ENCODE results near the gene TCF4. TPM values are rescaled to one million over a fixed set of nuclear protein-coding genes. Genes with fewer than 3 reads are reported as not detected.

The TCF4 gene
- total and polyA plus RNA-seq, 2 donors (not counting 3 experiments of a cell fraction or from before 2014, with no cell fraction given), result 183 to 390 TPM

- peaks cover 7% of the 10 kb centered on the region for H4K20me1 ChIP-seq (replicated peaks; ENCODE audit: control insufficient read depth, extremely low read depth, insufficient read depth, low read length)
- H3K9ac ChIP-seq (replicated peaks; ENCODE audit: extremely low read depth, insufficient read depth, low read length), result no peak overlapping the region
- no peaks in the 10 kb centered on the region for H3K9me3 ChIP-seq (replicated peaks; ENCODE audit: control insufficient read depth, insufficient read depth, low read length)
- no peak for TF ChIP-seq FOS (IDR thresholded peaks at IDR 0.05; ENCODE audit: borderline replicate concordance, insufficient read depth, low read length)
- no peak for TF ChIP-seq JUN (IDR thresholded peaks at IDR 0.05; ENCODE audit: borderline replicate concordance, insufficient read depth, insufficient read length, low read depth)
- TF ChIP-seq POLR2A (IDR thresholded peaks at IDR 0.05; ENCODE audit: low read depth, low read length), result no peak
- TF ChIP-seq MYC (IDR thresholded peaks at IDR 0.05; ENCODE audit: low read depth, low read length), result no peak
- no peak for TF ChIP-seq CTCF (IDR thresholded peaks at IDR 0.05; ENCODE audit: extremely low read depth in 1 of 2, insufficient read depth in 1 of 2, low read depth in 1 of 2, low read length in 2 of 2)
- TF ChIP-seq EZH2 (IDR thresholded peaks at IDR 0.05; ENCODE audit: borderline replicate concordance, low read depth, low read length, severe bottlenecking), result no peak
- no peak for TF ChIP-seq POLR2AphosphoS5 (IDR thresholded peaks at IDR 0.05; ENCODE audit: insufficient read depth, low read depth, low read length)
- TF ChIP-seq MAX (IDR thresholded peaks at IDR 0.05; ENCODE audit: insufficient read depth, insufficient read length), result no peak
- no peak for TF ChIP-seq GATA2 (IDR thresholded peaks at IDR 0.05; ENCODE audit: insufficient read depth, insufficient read length, low read depth, low read length)
- ChIA-PET CTCF (interaction anchor here (1.4 to 4.4 kb wide), 3 partner anchors 60 to 457 kb away, joined by 4 to 22 read pairs (median 5); no protein-coding TSS in a partner anchor), POLR2A (no interaction called here)
- peaks cover 74% of the 10 kb centered on the region for H3K4me1 ChIP-seq (ENCODE audit: control insufficient read depth, extremely low read depth, insufficient read depth, low read length)
- intact Hi-C loops (cut with micrococcal nuclease), result loop anchor here (5.0 to 10.0 kb wide), 2 partner anchors 263 to 661 kb away; partner anchors contain the start of gene TCF4
- dilution Hi-C loops (cut with MboI; ENCODE audit: extremely low pct_ligation_motif_present, low sequenced_read_pairs), result no loop called here
- BruUV-seq (replicated peaks), result no TSS peak
- no peak overlapping the region for H3K27ac ChIP-seq (ENCODE audit: insufficient read depth, low read depth, low read length)
- FAIRE-seq (no peak), DNase-seq (ENCODE audit: low read depth, low spot score) (no peak)
- peaks cover 2% of the 10 kb centered on the region for H3K9me1 ChIP-seq (replicated peaks; ENCODE audit: control insufficient read depth, extremely low read depth, insufficient read depth, low read length)
- H3K27me3 ChIP-seq (ENCODE audit: control insufficient read depth in 2 of 2, insufficient read depth in 2 of 2, low read length in 2 of 2), result no peaks in the 10 kb centered on the region
- no peak overlapping the region for H2AFZ ChIP-seq (ENCODE audit: low read depth, low read length)
- H3K4me3 ChIP-seq (replicated peaks in 1 of 3; ENCODE audit: insufficient read depth in 1 of 3, low read depth in 1 of 3, low read length in 3 of 3), result no peak overlapping the region
- H3K4me2 ChIP-seq (ENCODE audit: insufficient read depth, low read length), result no peak overlapping the region
- H3K79me2 ChIP-seq (ENCODE audit: control insufficient read depth, insufficient read depth, low read length), result peaks cover 63% of the 10 kb centered on the region
- no peaks in the 10 kb centered on the region for H3K36me3 ChIP-seq (ENCODE audit: control insufficient read depth in 2 of 2, extremely low read depth in 1 of 2, insufficient read depth in 2 of 2, low read length in 2 of 2)
Measured at GRCh38 chr18:55324166-55324565, 263.8 kb downstream of the TCF4 start.
